Endometrium (tissue), 2 donors: ENCODE data around the gene KRTAP12-1.
"Not testable (repeated sequence)": the region's sequence is repeated elsewhere in the genome, so short reads cannot be mapped to it uniquely, and the experiment has no call there.

Source experiments
- FAIRE-seq: peaks from 2 replicates; lab custom pipeline; 2012; peaks lifted over from hg19 to GRCh38; lab: Jason Lieb, UNC
- donor health status: control.
- donor health status: control.

The KRTAP12-1 gene

GRCh38 chr21:44697811-44698734 is 16.1 kb upstream of the KRTAP12-1 start:
- no peak for FAIRE-seq

DNA sequence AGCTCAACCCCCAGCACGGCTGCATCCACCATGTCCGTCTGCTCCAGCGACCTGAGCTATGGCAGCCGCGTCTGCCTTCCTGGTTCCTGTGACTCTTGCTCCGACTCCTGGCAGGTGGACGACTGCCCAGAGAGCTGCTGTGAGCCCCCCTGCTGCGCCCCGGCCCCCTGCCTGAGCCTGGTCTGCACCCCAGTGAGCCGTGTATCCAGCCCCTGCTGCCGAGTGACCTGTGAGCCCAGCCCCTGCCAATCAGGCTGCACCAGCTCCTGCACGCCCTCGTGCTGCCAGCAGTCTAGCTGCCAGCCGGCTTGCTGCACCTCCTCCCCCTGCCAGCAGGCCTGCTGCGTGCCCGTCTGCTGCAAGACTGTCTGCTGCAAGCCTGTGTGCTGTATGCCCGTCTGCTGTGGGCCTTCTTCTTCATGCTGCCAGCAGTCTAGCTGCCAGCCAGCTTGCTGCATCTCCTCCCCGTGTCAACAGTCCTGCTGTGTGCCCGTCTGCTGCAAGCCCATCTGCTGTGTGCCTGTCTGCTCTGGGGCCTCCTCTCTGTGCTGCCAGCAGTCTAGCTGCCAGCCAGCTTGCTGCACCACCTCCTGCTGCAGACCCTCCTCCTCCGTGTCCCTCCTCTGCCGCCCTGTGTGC is 15.3 kb upstream of the KRTAP12-1 start, which contains the start of gene KRTAP10-12:
KRTAP10-12 (plus strand) TSS at position 1 of the 639 bp plus-strand sequence; CDS start at position 31, 30 bp downstream.
- not testable (repeated sequence) for FAIRE-seq

GRCh38 chr21:44696572-44696971 is 14.6 kb upstream of the KRTAP12-1 start:
- FAIRE-seq, result no peak

DNA sequence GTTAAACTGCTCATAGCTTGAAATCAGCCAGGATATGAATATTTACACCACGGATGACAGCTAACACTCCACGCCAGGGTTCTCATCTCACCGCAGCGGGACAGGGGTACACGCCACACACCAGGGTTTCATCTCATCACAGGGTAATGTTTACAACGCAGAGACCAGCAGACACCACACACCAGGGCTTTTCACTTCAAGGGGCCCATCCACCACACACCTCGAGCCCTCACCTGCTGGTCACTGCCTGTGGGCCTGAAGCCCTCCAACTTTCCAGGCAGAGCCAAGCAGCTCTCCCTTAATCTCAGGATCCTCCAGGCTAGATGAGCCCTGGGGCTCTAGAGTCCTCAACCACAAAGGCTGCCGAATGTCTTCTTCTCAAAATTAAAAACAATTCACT is 13.7 kb upstream of the KRTAP12-1 start:
- FAIRE-seq, result no peak

DNA sequence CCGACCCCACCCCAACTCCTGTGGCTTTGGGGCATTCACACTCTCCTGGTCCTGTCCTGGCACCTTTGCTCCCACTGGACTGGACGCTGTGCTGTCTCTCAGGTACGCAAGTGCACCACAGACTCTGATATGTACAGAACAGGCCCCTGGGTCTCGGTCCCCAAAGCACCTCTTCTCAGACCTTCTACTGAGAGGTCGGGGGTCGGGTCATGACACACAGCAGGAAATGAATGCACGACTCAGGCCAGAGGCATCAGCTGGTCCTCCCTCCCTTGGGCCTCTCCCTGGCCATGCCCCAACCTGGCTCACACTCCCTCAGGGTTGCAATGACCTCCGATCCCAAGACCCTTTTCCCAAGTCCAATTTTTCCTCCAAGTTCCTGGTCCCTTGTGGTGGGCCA is 13.2 kb upstream of the KRTAP12-1 start:
- FAIRE-seq, result no peak

GRCh38 chr21:44694776-44695175 is 12.8 kb upstream of the KRTAP12-1 start:
- no peak for FAIRE-seq

DNA sequence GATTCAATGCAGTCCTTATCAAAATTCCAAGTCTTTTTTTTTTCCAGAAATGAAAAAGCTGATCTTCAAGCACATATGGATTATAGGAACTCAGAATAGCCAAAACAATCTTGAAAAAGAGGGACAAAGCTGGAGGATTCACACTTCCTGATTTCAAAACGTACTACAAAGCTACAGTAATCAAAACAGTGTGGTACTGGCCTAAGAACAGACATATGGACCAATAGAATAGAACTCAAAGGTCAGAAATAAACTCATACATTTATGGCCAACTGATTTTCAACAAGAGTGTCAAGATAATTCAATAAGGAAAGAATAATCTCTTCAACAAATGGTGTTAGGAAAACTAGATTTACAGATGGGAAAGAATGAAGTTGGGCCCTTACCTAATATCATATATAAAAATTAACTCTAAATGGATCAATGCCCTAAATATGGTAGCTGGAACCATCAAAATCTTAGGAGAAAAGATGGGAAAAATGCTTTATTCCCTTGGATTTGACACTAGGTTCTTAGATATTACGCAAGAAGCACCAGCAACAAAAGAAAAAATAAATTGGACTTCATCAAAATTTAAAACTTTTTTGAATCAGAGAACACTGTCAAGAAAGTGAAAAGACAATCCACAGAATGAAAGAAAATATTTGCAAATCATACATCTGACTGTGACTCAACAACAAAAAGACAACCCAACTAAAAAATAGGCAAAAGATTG is 11.0 kb upstream of the KRTAP12-1 start:
- no peak for FAIRE-seq

DNA sequence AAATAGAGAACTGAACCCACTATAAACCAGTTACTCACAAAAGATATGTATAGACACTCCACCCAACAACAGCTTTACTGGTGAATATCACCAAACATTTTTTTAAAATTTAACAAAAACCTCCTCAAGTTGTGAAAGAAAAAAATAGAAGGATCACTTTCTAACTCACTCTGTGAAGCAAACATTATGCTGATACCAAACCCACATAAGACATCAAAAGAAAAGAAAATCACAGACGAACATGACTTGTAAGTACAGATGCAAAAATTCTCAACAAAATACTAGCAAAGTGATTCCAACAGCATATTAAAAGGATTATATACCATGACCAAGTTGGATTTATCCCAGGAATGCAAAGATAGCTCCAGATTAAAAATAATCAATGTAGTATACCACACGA is 9.7 kb upstream of the KRTAP12-1 start:
- FAIRE-seq, result no peak

DNA sequence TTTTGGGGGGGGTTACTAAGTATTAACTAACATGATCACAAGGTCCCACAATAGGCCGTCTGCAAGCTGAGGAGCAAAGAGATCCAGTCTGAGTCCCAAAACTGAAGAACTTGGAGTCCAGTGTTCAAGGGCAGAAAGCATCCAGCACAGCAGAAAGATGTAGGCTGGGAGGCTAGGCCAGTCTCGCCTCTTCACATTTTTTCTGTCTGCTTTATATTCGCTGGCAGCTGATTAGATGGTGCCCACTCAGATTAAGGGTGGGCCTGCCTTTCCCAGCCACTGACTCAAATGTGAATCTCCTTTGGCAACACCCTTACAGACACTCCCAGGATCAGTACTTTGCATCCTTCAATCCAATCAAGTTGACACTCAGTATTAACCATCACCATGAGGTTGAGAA is 7.8 kb upstream of the KRTAP12-1 start:
- FAIRE-seq, result not testable (repeated sequence)

GRCh38 chr21:44687671-44688070 is 5.7 kb upstream of the KRTAP12-1 start:
- FAIRE-seq, result no peak

GRCh38 chr21:44686843-44687561 is 5.0 kb upstream of the KRTAP12-1 start:
- no peak for FAIRE-seq

GRCh38 chr21:44686000-44686781 is 4.2 kb upstream of the KRTAP12-1 start:
- no peak for FAIRE-seq

DNA sequence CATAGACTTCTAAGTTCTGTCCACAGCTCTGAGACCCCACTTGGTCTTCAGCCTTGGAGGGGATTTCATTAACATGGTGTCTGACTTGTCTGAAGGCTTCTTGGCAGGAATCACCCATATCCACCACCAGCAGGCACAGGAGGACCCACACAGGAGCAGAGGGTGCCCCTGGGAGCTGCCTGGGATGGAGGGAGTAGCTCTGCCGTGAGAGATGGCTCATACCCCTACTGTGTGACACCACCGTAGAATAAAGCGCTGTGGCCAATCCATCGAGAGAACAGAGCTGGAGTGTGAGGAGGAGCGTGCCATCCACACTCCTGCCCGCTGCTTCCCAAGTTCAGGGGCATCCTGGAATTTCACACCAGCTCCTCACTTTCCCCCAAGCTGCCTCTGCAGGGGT is 3.1 kb upstream of the KRTAP12-1 start:
- not testable (repeated sequence) for FAIRE-seq

DNA sequence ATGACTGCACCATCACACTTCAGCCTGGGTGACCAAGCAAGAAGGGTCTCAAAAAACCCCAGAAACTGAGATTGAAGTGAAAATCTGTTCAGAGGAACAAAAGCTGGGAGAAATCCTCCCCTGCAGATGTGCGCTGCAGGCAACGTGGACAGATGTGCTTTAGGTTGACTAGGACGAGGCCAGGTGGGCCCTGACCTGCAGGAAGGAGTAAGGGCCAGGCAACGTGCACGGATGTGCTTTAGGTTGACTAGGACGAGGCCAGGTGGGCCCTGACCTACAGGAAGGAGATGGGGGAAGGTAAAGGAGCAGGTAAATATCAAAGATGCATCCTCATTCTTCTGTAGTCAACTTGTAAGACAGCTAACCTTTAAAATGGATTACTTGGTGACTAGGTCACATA is 2.5 kb upstream of the KRTAP12-1 start:
- FAIRE-seq, result no peak

DNA sequence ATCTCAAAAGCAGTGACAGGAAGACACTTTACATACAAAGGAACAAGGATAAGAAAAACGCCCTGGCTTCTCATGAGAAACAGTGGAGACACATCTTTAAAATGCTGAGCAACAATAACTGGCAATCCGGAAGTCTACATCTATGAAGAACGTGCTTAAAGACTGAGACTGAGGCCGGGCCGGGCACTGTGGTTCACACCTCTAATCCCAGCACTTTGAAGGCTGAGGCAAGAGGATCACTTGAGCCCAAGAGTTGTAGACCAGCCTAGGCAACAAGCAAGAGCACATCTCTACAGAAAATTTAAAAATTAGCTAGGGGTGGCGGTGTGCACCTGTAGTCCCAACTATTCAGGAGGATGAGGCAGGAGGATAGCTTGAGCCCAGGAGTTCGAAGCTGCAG is 2.1 kb upstream of the KRTAP12-1 start:
- no peak for FAIRE-seq

DNA sequence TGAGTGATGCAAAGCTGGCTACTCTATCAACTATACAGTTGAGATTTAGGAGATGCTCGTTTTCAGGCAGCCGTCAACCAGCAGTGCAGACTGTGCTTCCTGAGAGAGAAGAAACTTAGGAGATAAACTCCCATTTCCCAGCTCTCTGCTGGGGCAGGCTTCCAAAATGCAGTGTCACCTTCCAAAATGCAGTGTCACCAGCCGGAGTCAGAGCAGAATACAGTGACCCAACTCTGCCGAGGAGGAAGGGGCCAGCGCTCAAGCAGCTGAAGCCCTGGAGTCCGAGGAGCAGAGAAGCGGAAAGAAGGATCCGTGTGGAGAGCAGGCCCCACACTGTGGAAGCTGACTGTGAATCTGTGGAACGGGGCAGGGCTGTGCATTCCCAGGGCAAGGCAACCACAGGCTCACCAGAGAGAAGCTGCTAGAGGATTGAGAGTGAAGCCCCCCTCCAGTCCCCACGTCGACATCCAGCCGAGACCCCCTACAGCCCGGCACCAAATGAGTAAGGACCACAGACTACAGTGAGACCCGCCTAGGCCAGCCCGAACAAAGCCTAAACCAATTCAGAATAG is 703 bp upstream of the KRTAP12-1 start:
- FAIRE-seq, result no peak

DNA sequence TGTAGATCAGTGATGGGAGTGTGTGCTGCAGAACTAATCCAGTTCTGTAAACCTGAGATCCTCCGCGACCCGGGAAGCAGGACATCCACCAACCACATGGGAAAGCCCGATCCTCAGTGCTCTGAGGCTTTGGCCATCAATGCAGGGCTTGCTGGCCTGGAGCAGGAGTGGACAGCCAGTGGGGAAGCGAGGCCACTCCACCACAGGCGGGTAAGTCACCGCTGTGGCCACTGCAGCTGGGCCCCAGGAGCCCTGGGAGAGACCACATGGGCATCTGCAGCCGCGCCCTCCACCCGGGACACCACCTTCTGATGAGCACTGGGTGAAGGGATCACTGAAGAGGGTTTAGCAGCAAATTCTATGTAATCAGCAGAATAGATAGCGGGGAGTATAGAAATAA is 811 bp downstream of the KRTAP12-1 start:
- no peak for FAIRE-seq

GRCh38 chr21:44677881-44678280 is 4.1 kb downstream of the KRTAP12-1 start:
- no peak for FAIRE-seq

GRCh38 chr21:44671911-44672310 is 10.1 kb downstream of the KRTAP12-1 start:
- no peak for FAIRE-seq

GRCh38 chr21:44670642-44671432 is 11.1 kb downstream of the KRTAP12-1 start:
- FAIRE-seq, result no peak
